Measurements from ENCODE around the gene LTO1.

Gene LTO1

GRCh38 chr11:69674886-69675714, at the start of gene LTO1:
LTO1 (minus strand) TSS chr11:69675353; CDS start chr11:69675239, 114 bp downstream.
- DNase-seq (ENCODE audit: low spot score), result peak; percentile 98

- DNase-seq (ENCODE audit: low spot score), result no peak
Measured at GRCh38 chr11:69721745-69722144, 46.6 kb upstream of the LTO1 start.

GRCh38 chr11:69721106-69721505, 46.0 kb upstream of the LTO1 start:
- DNase-seq (ENCODE audit: low spot score), result no peak

GRCh38 chr11:69718912-69719311, 43.8 kb upstream of the LTO1 start:
- DNase-seq (ENCODE audit: low spot score), result no peak

- DNase-seq (ENCODE audit: low spot score), result peak; percentile 84
Measured at GRCh38 chr11:69718147-69718546, 43.0 kb upstream of the LTO1 start.

GRCh38 chr11:69716891-69717747, 42.0 kb upstream of the LTO1 start:
- no peak for DNase-seq (ENCODE audit: low spot score)

GRCh38 chr11:69716099-69716498, 40.9 kb upstream of the LTO1 start:
- no peak for DNase-seq (ENCODE audit: low spot score)

GRCh38 chr11:69715446-69715845, 40.3 kb upstream of the LTO1 start:
- DNase-seq (ENCODE audit: low spot score), result no peak

- no peak for DNase-seq (ENCODE audit: low spot score)
Measured at GRCh38 chr11:69711822-69712801, 37.0 kb upstream of the LTO1 start.

GRCh38 chr11:69708736-69709401, 33.7 kb upstream of the LTO1 start:
- no peak for DNase-seq (ENCODE audit: low spot score)

GRCh38 chr11:69707176-69707575, 32.0 kb upstream of the LTO1 start:
- no peak for DNase-seq (ENCODE audit: low spot score)

- DNase-seq (ENCODE audit: low spot score), result no peak
Measured at GRCh38 chr11:69705901-69706787, 31.0 kb upstream of the LTO1 start.

- no peak for DNase-seq (ENCODE audit: low spot score)
Measured at GRCh38 chr11:69705351-69705811, 30.2 kb upstream of the LTO1 start.

GRCh38 chr11:69704508-69705253, 29.5 kb upstream of the LTO1 start:
- peak; percentile 41 for DNase-seq (ENCODE audit: low spot score)

- DNase-seq (ENCODE audit: low spot score), result no peak
Measured at GRCh38 chr11:69703768-69704507, 28.8 kb upstream of the LTO1 start, which contains the start of gene FGF19. FGF19 (minus strand) TSS chr11:69704022; CDS start chr11:69703876, 146 bp downstream.

- no peak for DNase-seq (ENCODE audit: low spot score)
Measured at GRCh38 chr11:69703453-69703767, 28.3 kb upstream of the LTO1 start.

- no peak for DNase-seq (ENCODE audit: low spot score)
Measured at GRCh38 chr11:69702769-69703452, 27.8 kb upstream of the LTO1 start.

GRCh38 chr11:69702239-69702691, 27.1 kb upstream of the LTO1 start:
- no peak for DNase-seq (ENCODE audit: low spot score)

All from hepatic stellate cell (primary cell).